Measurements from ENCODE around the gene RGS7. TPM values are rescaled to one million over a fixed set of nuclear protein-coding genes. Genes with fewer than 3 reads are reported as not detected.

RGS7 gene
- polyA plus RNA-seq, 1 donor = 2.1 TPM

DNA sequence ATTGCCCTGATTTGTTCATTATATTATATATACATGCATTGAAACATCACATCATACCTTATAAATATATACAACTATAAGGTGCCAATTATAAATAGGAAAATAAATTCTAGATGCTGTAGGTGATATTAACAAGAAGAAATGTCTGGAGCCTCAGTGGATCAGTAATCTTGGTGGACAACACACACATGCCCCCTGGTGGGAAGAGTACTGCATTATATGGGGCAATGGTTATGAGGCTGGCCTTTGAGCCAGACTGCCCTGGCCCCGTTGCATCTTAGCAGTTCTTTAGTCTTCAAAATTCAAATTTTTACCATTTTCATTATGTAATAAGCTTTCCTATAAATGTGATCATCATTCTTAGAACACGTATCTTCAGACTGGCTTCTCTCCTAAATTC, 410.1 kb downstream of the RGS7 start:
- WGBS (ENCODE audit: insufficient coverage, low lambda C conversion rate) = 100% methylated on average over 1 of the region's 2 CpGs

DNA sequence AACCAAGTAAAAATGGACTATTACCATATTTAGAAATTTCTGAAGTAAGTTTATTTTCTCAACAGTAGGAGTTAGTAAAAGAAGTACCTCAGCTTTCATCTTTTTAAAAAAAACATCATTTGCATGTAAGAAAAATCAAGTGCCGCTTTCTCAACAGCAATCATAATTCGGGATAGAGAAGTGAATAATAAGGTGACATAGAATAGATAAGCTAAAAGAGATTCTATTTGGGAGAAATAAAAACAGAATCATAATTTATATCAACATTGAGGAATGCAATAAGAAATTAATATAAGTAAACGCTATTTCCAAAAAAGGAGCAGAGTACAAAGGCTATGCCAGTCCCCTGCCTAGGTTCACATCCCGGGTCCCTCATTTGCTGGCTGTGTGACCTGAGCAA, 414.1 kb downstream of the RGS7 start:
- no peak overlapping the region for H3K27ac ChIP-seq (ENCODE audit: low read length)
- DNase-seq = no peak
- 100% methylated on average over 3 of the region's 4 CpGs for WGBS (ENCODE audit: insufficient coverage, low lambda C conversion rate)
- H3K27me3 ChIP-seq (ENCODE audit: control insufficient read depth, insufficient read depth, low read length) = no peaks in the 10 kb centered on the region
- no peaks in the 10 kb centered on the region for H3K4me1 ChIP-seq (ENCODE audit: control insufficient read depth, insufficient read depth, low read length)
- no peaks in the 10 kb centered on the region for H3K36me3 ChIP-seq (ENCODE audit: control insufficient read depth, insufficient read depth, low read length)
- no peak overlapping the region for H3K4me3 ChIP-seq (ENCODE audit: low read length)
- H3K9me3 ChIP-seq (ENCODE audit: control insufficient read depth, low read depth, low read length) = no peaks in the 10 kb centered on the region

More for the DNA sequence above, 410.1 kb downstream of the RGS7 start:
- H3K4me3 ChIP-seq (ENCODE audit: low read length) = no peak overlapping the region
- no peaks in the 10 kb centered on the region for H3K27me3 ChIP-seq (ENCODE audit: control insufficient read depth, insufficient read depth, low read length)
- H3K27ac ChIP-seq (ENCODE audit: low read length) = no peak overlapping the region
- H3K9me3 ChIP-seq (ENCODE audit: control insufficient read depth, low read depth, low read length) = no peaks in the 10 kb centered on the region
- no peak for DNase-seq
- no peaks in the 10 kb centered on the region for H3K36me3 ChIP-seq (ENCODE audit: control insufficient read depth, insufficient read depth, low read length)
- no peaks in the 10 kb centered on the region for H3K4me1 ChIP-seq (ENCODE audit: control insufficient read depth, insufficient read depth, low read length)

DNA sequence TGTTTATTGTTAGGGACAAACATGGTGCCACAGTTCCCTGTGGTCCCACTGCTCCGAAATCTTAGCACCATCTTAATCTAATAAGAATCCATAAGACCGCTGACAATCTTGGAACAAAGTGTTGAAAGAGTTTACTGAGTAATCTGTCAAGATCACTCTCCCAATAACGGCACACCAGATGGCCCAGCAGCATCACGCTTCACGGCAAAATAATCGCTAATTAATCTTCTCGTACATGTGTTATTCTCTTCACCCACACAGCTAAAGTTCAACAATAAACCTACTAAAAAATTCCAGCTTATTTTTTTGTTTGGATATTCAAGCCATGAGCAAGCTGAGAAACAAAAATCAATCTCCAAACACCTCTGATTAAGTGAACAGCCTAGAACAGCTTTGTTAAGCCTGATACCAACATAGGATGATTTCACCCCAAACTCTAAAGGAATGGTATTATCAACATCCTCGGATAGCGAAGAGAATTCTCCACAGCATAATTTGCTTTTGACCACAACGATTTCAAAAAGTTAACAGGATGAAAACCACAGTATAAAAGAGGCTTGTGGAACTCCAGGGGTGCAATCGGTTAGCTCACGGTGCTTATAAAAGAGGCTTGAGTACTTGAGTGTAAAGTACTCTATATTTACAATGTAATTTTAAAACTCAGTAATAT, 415.2 kb downstream of the RGS7 start:
- 93% methylated on average over 5 of the region's 12 CpGs for WGBS (ENCODE audit: insufficient coverage, low lambda C conversion rate)
- no peak for DNase-seq
- no peak overlapping the region for H3K27ac ChIP-seq (ENCODE audit: low read length)

DNA sequence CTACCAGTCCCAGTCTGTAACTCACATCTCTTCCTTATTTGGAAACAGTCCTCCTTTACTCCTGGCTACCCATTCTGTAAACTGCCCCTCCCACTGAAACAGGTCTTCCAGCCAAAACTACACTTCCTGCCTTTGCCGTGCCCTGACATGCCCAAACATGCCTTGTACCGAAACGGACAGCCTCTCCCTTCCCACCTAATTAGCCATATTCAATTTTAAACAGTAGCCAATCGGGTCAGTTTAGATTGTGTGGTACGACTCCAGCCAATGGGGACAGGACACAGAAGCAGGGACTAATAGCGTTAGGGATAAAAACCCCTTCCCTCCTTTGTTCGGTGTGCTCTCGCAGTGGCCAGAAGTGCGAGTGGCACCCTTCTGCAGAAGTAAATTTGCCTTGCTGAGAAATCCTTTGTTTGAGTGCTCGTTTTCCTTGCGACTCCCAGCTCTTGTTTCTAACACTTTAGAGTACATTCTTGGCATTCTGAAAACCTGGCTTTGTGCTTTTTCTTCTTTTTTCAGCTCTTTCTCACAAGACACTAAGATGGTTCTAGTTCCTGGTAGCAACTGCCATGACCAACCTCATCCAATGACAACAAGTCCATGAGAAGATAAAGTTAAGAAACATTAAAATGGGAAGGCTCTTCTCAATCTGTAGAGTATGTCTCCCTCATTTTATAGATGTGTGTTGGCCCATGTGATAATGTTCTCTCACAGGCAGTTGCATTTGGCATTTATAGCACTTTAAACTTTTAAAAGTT, 419.9 kb downstream of the RGS7 start:
- DNase-seq = no peak
- Histone ChIP-seq H3K4me3 (ENCODE audit: low read length) (no peak overlapping the region), H3K4me1 (ENCODE audit: control insufficient read depth, insufficient read depth, low read length) (no peaks in the 10 kb centered on the region), H3K27me3 (ENCODE audit: control insufficient read depth, insufficient read depth, low read length) (no peaks in the 10 kb centered on the region), H3K27ac (ENCODE audit: low read length) (no peak overlapping the region), H3K36me3 (ENCODE audit: control insufficient read depth, insufficient read depth, low read length) (no peaks in the 10 kb centered on the region), H3K9me3 (ENCODE audit: control insufficient read depth, low read depth, low read length) (peaks cover 8% of the 10 kb centered on the region)
- 100% methylated on average over 4 of the region's 11 CpGs for WGBS (ENCODE audit: insufficient coverage, low lambda C conversion rate)

More for the DNA sequence above, 415.2 kb downstream of the RGS7 start:
- Histone ChIP-seq H3K9me3 (ENCODE audit: control insufficient read depth, low read depth, low read length) (peaks cover 2% of the 10 kb centered on the region), H3K36me3 (ENCODE audit: control insufficient read depth, insufficient read depth, low read length) (no peaks in the 10 kb centered on the region), H3K4me3 (ENCODE audit: low read length) (no peak overlapping the region), H3K27me3 (ENCODE audit: control insufficient read depth, insufficient read depth, low read length) (no peaks in the 10 kb centered on the region), H3K4me1 (ENCODE audit: control insufficient read depth, insufficient read depth, low read length) (no peaks in the 10 kb centered on the region)

GRCh38 chr1:240935920-240936319, 421.1 kb downstream of the RGS7 start:
- Histone ChIP-seq H3K9me3 (ENCODE audit: control insufficient read depth, low read depth, low read length) (peaks cover 8% of the 10 kb centered on the region), H3K4me1 (ENCODE audit: control insufficient read depth, insufficient read depth, low read length) (no peaks in the 10 kb centered on the region), H3K27ac (ENCODE audit: low read length) (no peak overlapping the region), H3K36me3 (ENCODE audit: control insufficient read depth, insufficient read depth, low read length) (no peaks in the 10 kb centered on the region), H3K27me3 (ENCODE audit: control insufficient read depth, insufficient read depth, low read length) (no peaks in the 10 kb centered on the region), H3K4me3 (ENCODE audit: low read length) (no peak overlapping the region)
- no CpG with 5 or more reads among the region's 2 CpGs for WGBS (ENCODE audit: insufficient coverage, low lambda C conversion rate)
- DNase-seq = no peak

GRCh38 chr1:240931031-240931430, 426.0 kb downstream of the RGS7 start:
- Histone ChIP-seq H3K4me3 (ENCODE audit: low read length) (no peak overlapping the region), H3K4me1 (ENCODE audit: control insufficient read depth, insufficient read depth, low read length) (no peaks in the 10 kb centered on the region), H3K36me3 (ENCODE audit: control insufficient read depth, insufficient read depth, low read length) (no peaks in the 10 kb centered on the region), H3K9me3 (ENCODE audit: control insufficient read depth, low read depth, low read length) (peaks cover 4% of the 10 kb centered on the region), H3K27me3 (ENCODE audit: control insufficient read depth, insufficient read depth, low read length) (no peaks in the 10 kb centered on the region), H3K27ac (ENCODE audit: low read length) (no peak overlapping the region)
- DNase-seq = no peak
- WGBS (ENCODE audit: insufficient coverage, low lambda C conversion rate) = 80% methylated on average over 4 of the region's 4 CpGs

DNA sequence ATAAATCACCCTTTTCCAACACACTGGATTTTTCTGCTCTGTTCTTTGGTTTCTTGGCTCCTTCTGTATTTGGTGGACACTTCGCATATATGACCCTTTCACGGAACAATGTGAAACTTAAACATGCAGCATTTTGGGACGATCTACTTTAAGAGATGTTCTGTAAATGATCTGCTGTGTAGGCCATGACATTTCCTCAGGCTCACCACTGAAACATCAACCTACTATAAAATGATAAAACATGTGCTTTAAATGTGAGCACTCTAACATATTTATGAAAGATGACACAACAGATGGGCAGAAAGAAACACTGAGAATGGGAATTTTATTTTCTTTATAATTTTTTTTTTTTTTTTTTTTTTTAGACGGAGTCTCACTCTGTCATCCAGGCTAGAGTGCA, 428.7 kb downstream of the RGS7 start:
- no peaks in the 10 kb centered on the region for H3K36me3 ChIP-seq (ENCODE audit: control insufficient read depth, insufficient read depth, low read length)
- no peak for DNase-seq
- no peaks in the 10 kb centered on the region for H3K4me1 ChIP-seq (ENCODE audit: control insufficient read depth, insufficient read depth, low read length)
- 92% methylated on average over 2 of the region's 4 CpGs for WGBS (ENCODE audit: insufficient coverage, low lambda C conversion rate)
- no peak overlapping the region for H3K27ac ChIP-seq (ENCODE audit: low read length)
- H3K9me3 ChIP-seq (ENCODE audit: control insufficient read depth, low read depth, low read length) = no peaks in the 10 kb centered on the region
- H3K4me3 ChIP-seq (ENCODE audit: low read length) = no peak overlapping the region
- H3K27me3 ChIP-seq (ENCODE audit: control insufficient read depth, insufficient read depth, low read length) = no peaks in the 10 kb centered on the region

GRCh38 chr1:240927821-240928220, 429.2 kb downstream of the RGS7 start:
- Histone ChIP-seq H3K36me3 (ENCODE audit: control insufficient read depth, insufficient read depth, low read length) (no peaks in the 10 kb centered on the region), H3K9me3 (ENCODE audit: control insufficient read depth, low read depth, low read length) (no peaks in the 10 kb centered on the region), H3K27me3 (ENCODE audit: control insufficient read depth, insufficient read depth, low read length) (no peaks in the 10 kb centered on the region), H3K4me1 (ENCODE audit: control insufficient read depth, insufficient read depth, low read length) (no peaks in the 10 kb centered on the region), H3K4me3 (ENCODE audit: low read length) (no peak overlapping the region), H3K27ac (ENCODE audit: low read length) (no peak overlapping the region)
- peak in 1 of 2 donors; percentile 7 for DNase-seq
- no CpG with 5 or more reads among the region's 3 CpGs for WGBS (ENCODE audit: insufficient coverage, low lambda C conversion rate)

DNA sequence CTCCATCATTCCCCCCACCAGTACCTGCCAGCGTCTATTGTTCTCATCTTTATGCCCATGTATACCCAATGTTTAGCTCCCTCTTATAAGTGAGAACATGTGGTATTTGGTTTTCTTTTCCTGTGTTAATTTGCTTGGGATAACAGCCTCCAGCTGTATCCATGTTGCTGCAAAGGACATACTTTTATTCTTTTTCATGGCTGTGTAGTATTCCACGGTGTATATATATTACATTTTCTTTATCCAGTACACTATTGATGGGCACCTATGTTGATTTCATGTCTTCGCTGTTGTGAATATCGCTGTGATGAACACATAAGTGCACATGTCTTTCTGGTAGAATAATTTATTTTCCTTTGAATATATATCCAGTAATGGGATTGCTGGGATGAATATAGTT, 431.7 kb downstream of the RGS7 start:
- H3K4me1 ChIP-seq (ENCODE audit: control insufficient read depth, insufficient read depth, low read length) = no peaks in the 10 kb centered on the region
- no peaks in the 10 kb centered on the region for H3K27me3 ChIP-seq (ENCODE audit: control insufficient read depth, insufficient read depth, low read length)
- no peak overlapping the region for H3K27ac ChIP-seq (ENCODE audit: low read length)
- no peaks in the 10 kb centered on the region for H3K36me3 ChIP-seq (ENCODE audit: control insufficient read depth, insufficient read depth, low read length)
- H3K4me3 ChIP-seq (ENCODE audit: low read length) = no peak overlapping the region
- no peaks in the 10 kb centered on the region for H3K9me3 ChIP-seq (ENCODE audit: control insufficient read depth, low read depth, low read length)
- no peak for DNase-seq
- WGBS (ENCODE audit: insufficient coverage, low lambda C conversion rate) = no CpG with 5 or more reads among the region's 4 CpGs

DNA sequence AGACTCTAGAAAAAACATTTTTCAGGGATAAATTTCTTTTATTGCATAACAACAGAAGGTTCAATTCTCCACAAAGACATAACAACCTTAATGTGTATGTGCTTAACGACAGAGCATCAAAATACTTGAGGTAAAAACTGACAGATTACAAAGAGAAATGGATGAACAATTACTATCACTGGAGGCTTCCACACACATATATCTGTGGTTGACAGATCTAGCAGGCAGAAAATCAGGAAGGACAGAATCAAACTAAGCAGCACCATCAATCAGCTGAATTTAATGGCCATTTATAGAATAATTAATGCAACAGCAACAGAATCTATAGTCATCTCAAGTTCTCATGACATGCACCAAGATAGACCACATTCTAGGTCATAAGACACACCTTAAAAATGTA, 439.0 kb downstream of the RGS7 start:
- no peak for DNase-seq
- Histone ChIP-seq H3K4me1 (ENCODE audit: control insufficient read depth, insufficient read depth, low read length) (no peaks in the 10 kb centered on the region), H3K9me3 (ENCODE audit: control insufficient read depth, low read depth, low read length) (no peaks in the 10 kb centered on the region), H3K27ac (ENCODE audit: low read length) (no peak overlapping the region), H3K36me3 (ENCODE audit: control insufficient read depth, insufficient read depth, low read length) (no peaks in the 10 kb centered on the region), H3K27me3 (ENCODE audit: control insufficient read depth, insufficient read depth, low read length) (no peaks in the 10 kb centered on the region), H3K4me3 (ENCODE audit: low read length) (no peak overlapping the region)
- WGBS (ENCODE audit: insufficient coverage, low lambda C conversion rate) = no CpG with 5 or more reads among the region's 1 CpG

DNA sequence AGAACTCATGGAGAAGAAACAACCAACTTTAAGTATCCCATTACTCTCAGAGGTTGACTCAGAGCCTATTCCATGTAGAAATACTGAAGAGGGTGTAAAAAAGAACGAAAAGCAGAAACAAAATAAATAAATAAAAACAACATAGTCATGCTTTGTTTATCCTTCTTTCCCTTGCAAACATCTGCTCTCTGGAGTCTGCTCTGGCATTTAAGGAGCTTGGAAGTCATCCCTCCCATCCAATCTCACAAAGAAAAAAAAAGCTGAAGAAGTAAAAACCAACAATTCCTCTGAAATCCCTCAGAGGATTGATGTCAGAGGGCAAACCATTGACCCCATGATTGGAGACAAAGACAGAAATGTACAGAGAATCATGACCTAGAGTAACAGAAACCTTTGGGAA, 442.5 kb downstream of the RGS7 start:
- Histone ChIP-seq H3K9me3 (ENCODE audit: control insufficient read depth, low read depth, low read length) (no peaks in the 10 kb centered on the region), H3K27ac (ENCODE audit: low read length) (no peak overlapping the region), H3K27me3 (ENCODE audit: control insufficient read depth, insufficient read depth, low read length) (no peaks in the 10 kb centered on the region), H3K4me1 (ENCODE audit: control insufficient read depth, insufficient read depth, low read length) (no peaks in the 10 kb centered on the region), H3K36me3 (ENCODE audit: control insufficient read depth, insufficient read depth, low read length) (no peaks in the 10 kb centered on the region), H3K4me3 (ENCODE audit: low read length) (no peak overlapping the region)
- DNase-seq = no peak
- WGBS (ENCODE audit: insufficient coverage, low lambda C conversion rate) = no CpG with 5 or more reads among the region's 1 CpG

Data from large intestine (tissue), 3 donors.